ENCODE results near the gene PPP1R3A. TPM values are rescaled to one million over a fixed set of nuclear protein-coding genes. Genes with fewer than 3 reads are reported as not detected.

PPP1R3A gene
- total and polyA plus RNA-seq, 8 donors: 0.06 to 4.2 (median 1.9) TPM

DNA sequence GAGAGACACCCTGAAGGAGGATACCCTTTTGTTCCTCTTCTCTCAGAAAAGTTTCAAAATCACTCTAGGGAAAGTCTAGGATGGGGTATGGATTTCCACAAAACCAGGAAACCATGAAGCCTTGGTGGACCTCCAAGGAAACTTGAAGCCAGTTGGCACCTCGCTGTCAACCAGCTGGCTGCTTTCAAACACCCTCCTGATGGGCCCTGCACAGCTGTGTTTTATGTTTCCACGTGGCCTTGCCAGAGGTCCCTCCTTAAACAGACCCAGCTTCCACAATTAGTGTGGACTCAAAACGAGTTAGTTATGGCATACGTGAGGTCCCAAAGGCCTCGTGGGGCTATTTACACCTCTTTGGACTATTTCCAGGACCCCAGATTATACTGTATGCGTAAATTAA is 5.9 kb downstream of the PPP1R3A start:
- no peaks in the 10 kb centered on the region for H3K36me3 ChIP-seq
- TF ChIP-seq, protein P1, sequence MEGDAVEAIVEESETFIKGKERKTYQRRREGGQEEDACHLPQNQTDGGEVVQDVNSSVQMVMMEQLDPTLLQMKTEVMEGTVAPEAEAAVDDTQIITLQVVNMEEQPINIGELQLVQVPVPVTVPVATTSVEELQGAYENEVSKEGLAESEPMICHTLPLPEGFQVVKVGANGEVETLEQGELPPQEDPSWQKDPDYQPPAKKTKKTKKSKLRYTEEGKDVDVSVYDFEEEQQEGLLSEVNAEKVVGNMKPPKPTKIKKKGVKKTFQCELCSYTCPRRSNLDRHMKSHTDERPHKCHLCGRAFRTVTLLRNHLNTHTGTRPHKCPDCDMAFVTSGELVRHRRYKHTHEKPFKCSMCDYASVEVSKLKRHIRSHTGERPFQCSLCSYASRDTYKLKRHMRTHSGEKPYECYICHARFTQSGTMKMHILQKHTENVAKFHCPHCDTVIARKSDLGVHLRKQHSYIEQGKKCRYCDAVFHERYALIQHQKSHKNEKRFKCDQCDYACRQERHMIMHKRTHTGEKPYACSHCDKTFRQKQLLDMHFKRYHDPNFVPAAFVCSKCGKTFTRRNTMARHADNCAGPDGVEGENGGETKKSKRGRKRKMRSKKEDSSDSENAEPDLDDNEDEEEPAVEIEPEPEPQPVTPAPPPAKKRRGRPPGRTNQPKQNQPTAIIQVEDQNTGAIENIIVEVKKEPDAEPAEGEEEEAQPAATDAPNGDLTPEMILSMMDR (IDR thresholded peaks at IDR 0.05): no peak
- H3K27ac ChIP-seq: no peak overlapping the region
- DNase-seq (no peak), ATAC-seq (no peak)
- H3K4me1 ChIP-seq: no peaks in the 10 kb centered on the region
- no peak overlapping the region for H3K4me3 ChIP-seq
- intact Hi-C loops (cut with DNase I): no loop called here
- H3K27me3 ChIP-seq: no peaks in the 10 kb centered on the region
- no peaks in the 10 kb centered on the region for H3K9me3 ChIP-seq

DNA sequence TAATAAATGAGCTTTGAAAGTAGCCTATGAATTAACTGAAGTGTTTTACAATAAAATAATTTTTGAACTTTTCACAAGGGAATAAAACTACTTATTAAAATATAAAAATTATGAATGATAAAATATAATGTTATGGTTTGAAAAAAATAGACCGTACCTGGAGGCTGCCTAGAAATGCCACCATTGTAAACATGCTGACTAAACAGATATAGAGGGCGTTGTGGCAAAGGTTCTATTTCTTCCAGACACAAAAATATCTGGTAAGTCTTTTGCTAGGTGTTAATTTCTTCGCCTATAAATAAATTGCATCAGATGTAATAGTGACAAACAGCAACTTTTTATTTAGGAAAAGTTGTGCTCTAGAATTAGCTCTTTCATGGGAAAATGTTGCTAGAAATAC is 11.2 kb downstream of the PPP1R3A start:
- Histone ChIP-seq H3K36me3 (no peaks in the 10 kb centered on the region), H3K27ac (no peak overlapping the region), H3K27me3 (no peaks in the 10 kb centered on the region), H3K9me3 (no peaks in the 10 kb centered on the region), H3K4me1 (no peaks in the 10 kb centered on the region), H3K4me3 (no peak overlapping the region)
- DNase-seq (no peak), ATAC-seq (no peak)
- TF ChIP-seq, protein P1 (IDR thresholded peaks at IDR 0.05): no peak
- intact Hi-C loops (cut with DNase I): no loop called here

DNA sequence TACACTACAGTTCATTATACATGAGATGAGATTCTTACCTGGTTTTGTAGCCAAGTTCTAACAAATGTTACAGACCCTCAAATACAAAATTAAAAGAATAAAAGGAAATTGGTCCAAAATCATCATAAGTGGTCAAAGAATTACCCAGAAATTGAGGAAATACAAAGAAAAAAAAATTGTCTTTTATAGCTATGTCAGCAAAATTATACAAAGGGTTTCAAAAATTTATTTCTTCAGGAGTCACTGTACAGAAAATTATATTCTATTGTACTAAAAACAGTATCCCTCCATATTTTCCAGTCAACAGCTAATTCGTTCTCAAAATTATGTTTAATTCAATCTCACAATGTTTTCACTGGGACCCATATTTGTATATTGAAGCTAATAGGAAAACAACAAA is 14.3 kb downstream of the PPP1R3A start:
- Histone ChIP-seq H3K4me1 (no peaks in the 10 kb centered on the region), H3K9me3 (no peaks in the 10 kb centered on the region), H3K36me3 (no peaks in the 10 kb centered on the region), H3K4me3 (no peak overlapping the region), H3K27me3 (no peaks in the 10 kb centered on the region), H3K27ac (no peak overlapping the region)
- ATAC-seq (no peak), DNase-seq (no peak)
- TF ChIP-seq, protein P1 (IDR thresholded peaks at IDR 0.05): no peak
- intact Hi-C loops (cut with DNase I): no loop called here

DNA sequence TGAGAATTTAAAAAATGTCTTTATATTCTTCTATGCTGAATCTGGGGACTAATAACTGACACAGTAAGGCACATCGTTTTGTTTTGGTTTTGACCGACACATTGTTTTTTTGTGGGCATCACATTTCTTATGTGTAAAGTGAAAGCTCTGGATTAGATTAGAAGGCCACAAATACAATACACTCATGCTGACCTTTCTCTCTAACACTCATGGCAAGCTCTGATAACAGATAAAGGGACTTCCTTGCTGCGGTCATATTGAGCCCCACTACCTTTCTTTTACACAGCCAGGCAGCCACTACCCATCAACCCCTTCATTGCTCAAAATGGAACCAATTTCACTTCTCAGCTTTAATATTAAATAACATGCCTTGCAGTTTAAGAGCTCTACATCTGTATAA is 26.0 kb downstream of the PPP1R3A start:
- H3K27ac ChIP-seq: no peak overlapping the region
- TF ChIP-seq, protein P1 (IDR thresholded peaks at IDR 0.05): no peak
- ATAC-seq (no peak), DNase-seq (no peak)
- H3K4me3 ChIP-seq: no peak overlapping the region
- no peaks in the 10 kb centered on the region for H3K36me3 ChIP-seq
- intact Hi-C loops (cut with DNase I): no loop called here
- H3K4me1 ChIP-seq: no peaks in the 10 kb centered on the region
- no peaks in the 10 kb centered on the region for H3K9me3 ChIP-seq
- H3K27me3 ChIP-seq: no peaks in the 10 kb centered on the region

DNA sequence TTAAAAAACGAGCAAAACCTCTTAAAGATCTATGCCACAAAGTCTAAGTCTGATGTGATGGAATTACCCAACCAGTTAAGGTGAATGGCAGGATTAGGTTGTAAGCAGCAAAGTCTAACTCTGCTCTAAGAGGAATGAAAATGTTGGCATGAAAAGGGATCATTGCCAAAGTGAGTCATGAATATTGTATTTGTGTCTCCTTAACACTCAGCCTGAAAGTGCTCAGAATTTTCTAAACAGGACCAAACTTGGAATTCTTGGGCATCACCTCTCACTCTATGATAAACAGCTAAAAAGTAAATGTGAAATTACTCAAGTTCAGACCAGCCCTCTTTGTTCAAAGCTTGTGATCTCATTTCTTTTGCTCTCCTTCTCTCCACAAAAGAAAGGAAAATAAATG is 27.0 kb downstream of the PPP1R3A start:
- Histone ChIP-seq H3K9me3 (no peaks in the 10 kb centered on the region), H3K27me3 (no peaks in the 10 kb centered on the region), H3K4me3 (no peak overlapping the region), H3K27ac (no peak overlapping the region), H3K36me3 (no peaks in the 10 kb centered on the region), H3K4me1 (no peaks in the 10 kb centered on the region)
- intact Hi-C loops (cut with DNase I): no loop called here
- TF ChIP-seq, protein P1 (IDR thresholded peaks at IDR 0.05): no peak
- DNase-seq: no peak
- no peak for ATAC-seq
